IMR-90 (cell line): ENCODE data around the gene ADCY9. TPM values are rescaled to one million over a fixed set of nuclear protein-coding genes. Genes with fewer than 3 reads are reported as not detected.

ENCODE experiments used
- CHD1 ChIP-seq: IDR thresholded peaks from 2 replicates; pipeline ENCODE4 v1.6.1; 2012; ENCODE audit warnings: low read depth, low read length, improper control_type of control experiment
- CTCF ChIP-seq: conservative IDR thresholded peaks from 2 replicates; pipeline ENCODE4 v1.5.1; 2012; ENCODE audit warnings: mild to moderate bottlenecking, low read depth, low read length, improper control_type of control experiment
- polyA plus RNA-seq, 3 experiments: library from polyadenylated mRNA; depleted of rRNA; stranded (reverse); fragments of >200 nt; gene quantifications; 2 replicates each; pipeline ENCODE4 v1.2.3, GENCODE V29; 2012; ENCODE audit warnings: low replicate concordance in 1 of 3
- total RNA-seq: library from RNA; depleted of rRNA; stranded (reverse); fragments of >200 nt; gene quantifications from 2 replicates; pipeline ENCODE4 v1.2.3, GENCODE V29; 2012

The ADCY9 gene
- total and polyA plus RNA-seq, 2 of the 4 experiments (the other 2 are of a cell fraction): 5.4 to 12.5 TPM

GRCh38 chr16:4101421-4102219 is 14.6 kb downstream of the ADCY9 start (continued):
- TF ChIP-seq CTCF (no peak), CHD1 (no peak)
